ENCODE results near the gene KLRD1.

- TF ChIP-seq POLR2A (IDR thresholded peaks at IDR 0.05) (no peak), CTCF (IDR thresholded peaks at IDR 0.05) (no peak)
Observed at GRCh38 chr12:10362325-10362724, 54.7 kb downstream of the KLRD1 start.

All from prostate gland (tissue), 2 donors.